ENCODE data around the gene JUND. TPM values are rescaled to one million over a fixed set of nuclear protein-coding genes. Genes with fewer than 3 reads are reported as not detected.

Gene JUND
- total and polyA plus RNA-seq, 2 experiments from 2014 or later, result 40.0 to 181 TPM

DNA sequence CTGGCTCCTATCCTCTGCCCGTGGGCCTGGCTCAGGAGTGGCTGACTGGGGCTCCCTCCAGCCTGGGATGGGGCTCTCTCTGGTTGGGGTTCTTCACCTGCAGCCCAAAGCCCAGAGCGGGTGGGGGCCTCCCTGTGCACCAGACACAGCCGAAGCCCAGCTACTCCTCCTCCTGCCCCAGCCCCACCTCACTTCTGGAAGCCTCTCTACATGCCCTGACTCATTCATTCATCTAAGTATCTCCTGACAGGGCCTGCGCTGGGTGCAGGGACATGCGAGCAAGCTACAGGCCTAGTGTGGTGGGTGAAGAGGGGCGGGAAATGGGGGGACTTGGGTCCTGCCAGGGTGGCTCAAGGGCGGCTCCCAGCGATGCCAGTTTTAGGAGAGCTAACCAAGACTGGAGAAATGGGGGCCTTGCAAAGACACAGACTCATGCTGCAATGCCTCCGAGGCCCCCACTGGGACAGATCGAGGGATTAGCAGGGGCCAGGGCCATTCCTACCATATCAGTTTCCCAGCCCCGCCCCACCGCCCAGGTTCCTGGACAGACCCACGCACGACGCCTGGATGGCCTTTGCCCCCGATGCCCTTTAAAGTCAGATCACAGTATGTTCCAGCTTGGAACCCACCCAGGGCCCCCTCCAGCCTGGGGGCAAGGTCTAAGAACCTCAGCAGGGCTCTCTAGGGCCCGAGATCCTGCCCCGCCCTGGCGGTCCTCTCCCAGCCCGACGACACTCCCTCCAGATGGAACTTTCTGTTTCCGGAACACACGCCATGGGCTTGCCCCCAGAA, 28.9 kb upstream of the JUND start (continued):
- TF ChIP-seq, protein P1, sequence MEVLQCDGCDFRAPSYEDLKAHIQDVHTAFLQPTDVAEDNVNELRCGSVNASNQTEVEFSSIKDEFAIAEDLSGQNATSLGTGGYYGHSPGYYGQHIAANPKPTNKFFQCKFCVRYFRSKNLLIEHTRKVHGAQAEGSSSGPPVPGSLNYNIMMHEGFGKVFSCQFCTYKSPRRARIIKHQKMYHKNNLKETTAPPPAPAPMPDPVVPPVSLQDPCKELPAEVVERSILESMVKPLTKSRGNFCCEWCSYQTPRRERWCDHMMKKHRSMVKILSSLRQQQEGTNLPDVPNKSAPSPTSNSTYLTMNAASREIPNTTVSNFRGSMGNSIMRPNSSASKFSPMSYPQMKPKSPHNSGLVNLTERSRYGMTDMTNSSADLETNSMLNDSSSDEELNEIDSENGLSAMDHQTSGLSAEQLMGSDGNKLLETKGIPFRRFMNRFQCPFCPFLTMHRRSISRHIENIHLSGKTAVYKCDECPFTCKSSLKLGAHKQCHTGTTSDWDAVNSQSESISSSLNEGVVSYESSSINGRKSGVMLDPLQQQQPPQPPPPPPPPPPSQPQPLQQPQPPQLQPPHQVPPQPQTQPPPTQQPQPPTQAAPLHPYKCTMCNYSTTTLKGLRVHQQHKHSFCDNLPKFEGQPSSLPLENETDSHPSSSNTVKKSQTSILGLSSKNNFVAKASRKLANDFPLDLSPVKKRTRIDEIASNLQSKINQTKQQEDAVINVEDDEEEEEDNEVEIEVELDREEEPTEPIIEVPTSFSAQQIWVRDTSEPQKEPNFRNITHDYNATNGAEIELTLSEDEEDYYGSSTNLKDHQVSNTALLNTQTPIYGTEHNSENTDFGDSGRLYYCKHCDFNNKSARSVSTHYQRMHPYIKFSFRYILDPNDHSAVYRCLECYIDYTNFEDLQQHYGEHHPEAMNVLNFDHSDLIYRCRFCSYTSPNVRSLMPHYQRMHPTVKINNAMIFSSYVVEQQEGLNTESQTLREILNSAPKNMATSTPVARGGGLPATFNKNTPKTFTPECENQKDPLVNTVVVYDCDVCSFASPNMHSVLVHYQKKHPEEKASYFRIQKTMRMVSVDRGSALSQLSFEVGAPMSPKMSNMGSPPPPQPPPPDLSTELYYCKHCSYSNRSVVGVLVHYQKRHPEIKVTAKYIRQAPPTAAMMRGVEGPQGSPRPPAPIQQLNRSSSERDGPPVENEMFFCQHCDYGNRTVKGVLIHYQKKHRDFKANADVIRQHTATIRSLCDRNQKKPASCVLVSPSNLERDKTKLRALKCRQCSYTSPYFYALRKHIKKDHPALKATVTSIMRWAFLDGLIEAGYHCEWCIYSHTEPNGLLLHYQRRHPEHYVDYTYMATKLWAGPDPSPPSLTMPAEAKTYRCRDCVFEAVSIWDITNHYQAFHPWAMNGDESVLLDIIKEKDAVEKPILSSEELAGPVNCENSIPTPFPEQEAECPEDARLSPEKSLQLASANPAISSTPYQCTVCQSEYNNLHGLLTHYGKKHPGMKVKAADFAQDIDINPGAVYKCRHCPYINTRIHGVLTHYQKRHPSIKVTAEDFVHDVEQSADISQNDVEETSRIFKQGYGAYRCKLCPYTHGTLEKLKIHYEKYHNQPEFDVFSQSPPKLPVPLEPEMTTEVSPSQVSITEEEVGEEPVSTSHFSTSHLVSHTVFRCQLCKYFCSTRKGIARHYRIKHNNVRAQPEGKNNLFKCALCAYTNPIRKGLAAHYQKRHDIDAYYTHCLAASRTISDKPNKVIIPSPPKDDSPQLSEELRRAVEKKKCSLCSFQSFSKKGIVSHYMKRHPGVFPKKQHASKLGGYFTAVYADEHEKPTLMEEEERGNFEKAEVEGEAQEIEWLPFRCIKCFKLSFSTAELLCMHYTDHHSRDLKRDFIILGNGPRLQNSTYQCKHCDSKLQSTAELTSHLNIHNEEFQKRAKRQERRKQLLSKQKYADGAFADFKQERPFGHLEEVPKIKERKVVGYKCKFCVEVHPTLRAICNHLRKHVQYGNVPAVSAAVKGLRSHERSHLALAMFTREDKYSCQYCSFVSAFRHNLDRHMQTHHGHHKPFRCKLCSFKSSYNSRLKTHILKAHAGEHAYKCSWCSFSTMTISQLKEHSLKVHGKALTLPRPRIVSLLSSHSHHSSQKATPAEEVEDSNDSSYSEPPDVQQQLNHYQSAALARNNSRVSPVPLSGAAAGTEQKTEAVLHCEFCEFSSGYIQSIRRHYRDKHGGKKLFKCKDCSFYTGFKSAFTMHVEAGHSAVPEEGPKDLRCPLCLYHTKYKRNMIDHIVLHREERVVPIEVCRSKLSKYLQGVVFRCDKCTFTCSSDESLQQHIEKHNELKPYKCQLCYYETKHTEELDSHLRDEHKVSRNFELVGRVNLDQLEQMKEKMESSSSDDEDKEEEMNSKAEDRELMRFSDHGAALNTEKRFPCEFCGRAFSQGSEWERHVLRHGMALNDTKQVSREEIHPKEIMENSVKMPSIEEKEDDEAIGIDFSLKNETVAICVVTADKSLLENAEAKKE (CRISPR knock-in tag; IDR thresholded peaks at IDR 0.05), result no peak
- no peak for TF ChIP-seq POLR2AphosphoS5 (IDR thresholded peaks at IDR 0.05; ENCODE audit: low read depth)

DNA sequence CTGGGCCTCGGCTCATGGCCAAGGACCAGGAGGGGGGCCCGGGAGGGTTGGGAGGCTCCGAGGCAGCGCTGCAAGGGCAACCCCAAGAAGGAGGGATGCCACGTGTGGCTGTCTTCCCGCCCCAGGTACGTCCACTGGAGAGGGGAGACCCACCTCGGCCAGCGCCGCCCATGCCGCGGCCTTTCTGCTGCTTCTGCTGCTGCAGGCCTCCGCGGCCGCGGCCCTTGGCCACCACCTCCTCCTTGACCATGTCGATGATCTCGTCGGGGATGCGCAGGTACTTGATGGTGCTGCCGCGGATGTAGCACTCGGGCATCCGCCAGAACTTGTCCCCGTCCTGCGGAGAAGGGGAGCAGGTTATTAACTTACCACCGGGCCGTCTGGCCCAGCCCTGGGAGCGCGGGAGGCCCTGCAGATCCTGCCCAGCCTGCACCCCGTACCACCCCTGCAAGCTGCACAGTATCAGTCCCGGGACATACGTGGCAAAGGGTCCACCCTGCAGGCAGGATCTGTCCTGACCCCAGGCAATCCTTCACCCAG, 28.2 kb upstream of the JUND start:
- H3K27me3 Mint-ChIP-seq (ENCODE audit: insufficient read depth, low read depth, poor library complexity), result peaks cover 12% of the 10 kb centered on the region
- no peaks in the 10 kb centered on the region for H3K9me2 ChIP-seq (ENCODE audit: insufficient read depth)
- H3K4me1 ChIP-seq (ENCODE audit: insufficient read depth), result peaks cover 18% of the 10 kb centered on the region
- ATAC-seq (no peak), DNase-seq (ENCODE audit: low spot score) (no peak)
- no peak overlapping the region for H3K4me3 Mint-ChIP-seq
- peaks cover 52% of the 10 kb centered on the region for H3K36me3 Mint-ChIP-seq (ENCODE audit: low read depth)
- H4K20me1 ChIP-seq (replicated peaks; ENCODE audit: insufficient read depth), result peaks cover 4% of the 10 kb centered on the region
- H3K27ac Mint-ChIP-seq, result no peak overlapping the region
- no peaks in the 10 kb centered on the region for H3K27me3 ChIP-seq (ENCODE audit: insufficient read depth)
- H2AFZ ChIP-seq, result no peak overlapping the region
- H3K9me3 Mint-ChIP-seq, result no peaks in the 10 kb centered on the region
- H3K4me1 Mint-ChIP-seq, result peaks cover 21% of the 10 kb centered on the region
- H3K4me2 ChIP-seq, result no peak overlapping the region
- H3F3A ChIP-seq (replicated peaks; ENCODE audit: low read depth), result peaks cover 25% of the 10 kb centered on the region
- no peak overlapping the region for H3K4me3 ChIP-seq
- 0 out of 2 replicates have a peak, but pooled peaks cover 8% of the 10 kb centered on the region for H3K79me2 ChIP-seq (replicated peaks; ENCODE audit: insufficient read depth)
- H3K27ac ChIP-seq (ENCODE audit: low read depth), result 0 out of 2 replicates have a peak overlapping the region, but pooled peaks have one; percentile 26
- H3K36me3 ChIP-seq (ENCODE audit: insufficient read depth), result peaks cover 17% of the 10 kb centered on the region; the same call in 1 of the 2 replicates
- no peak for TF ChIP-seq NANOG (IDR thresholded peaks at IDR 0.05; ENCODE audit: borderline replicate concordance)
- TF ChIP-seq, protein P2, sequence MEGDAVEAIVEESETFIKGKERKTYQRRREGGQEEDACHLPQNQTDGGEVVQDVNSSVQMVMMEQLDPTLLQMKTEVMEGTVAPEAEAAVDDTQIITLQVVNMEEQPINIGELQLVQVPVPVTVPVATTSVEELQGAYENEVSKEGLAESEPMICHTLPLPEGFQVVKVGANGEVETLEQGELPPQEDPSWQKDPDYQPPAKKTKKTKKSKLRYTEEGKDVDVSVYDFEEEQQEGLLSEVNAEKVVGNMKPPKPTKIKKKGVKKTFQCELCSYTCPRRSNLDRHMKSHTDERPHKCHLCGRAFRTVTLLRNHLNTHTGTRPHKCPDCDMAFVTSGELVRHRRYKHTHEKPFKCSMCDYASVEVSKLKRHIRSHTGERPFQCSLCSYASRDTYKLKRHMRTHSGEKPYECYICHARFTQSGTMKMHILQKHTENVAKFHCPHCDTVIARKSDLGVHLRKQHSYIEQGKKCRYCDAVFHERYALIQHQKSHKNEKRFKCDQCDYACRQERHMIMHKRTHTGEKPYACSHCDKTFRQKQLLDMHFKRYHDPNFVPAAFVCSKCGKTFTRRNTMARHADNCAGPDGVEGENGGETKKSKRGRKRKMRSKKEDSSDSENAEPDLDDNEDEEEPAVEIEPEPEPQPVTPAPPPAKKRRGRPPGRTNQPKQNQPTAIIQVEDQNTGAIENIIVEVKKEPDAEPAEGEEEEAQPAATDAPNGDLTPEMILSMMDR (conservative IDR thresholded peaks at IDR 0.05; ENCODE audit: low read depth in 2 of 2), result no peak
- TF ChIP-seq CREB1 (CRISPR knock-in tag; IDR thresholded peaks at IDR 0.05; ENCODE audit: low read depth), result no peak
- TF ChIP-seq, protein P3, sequence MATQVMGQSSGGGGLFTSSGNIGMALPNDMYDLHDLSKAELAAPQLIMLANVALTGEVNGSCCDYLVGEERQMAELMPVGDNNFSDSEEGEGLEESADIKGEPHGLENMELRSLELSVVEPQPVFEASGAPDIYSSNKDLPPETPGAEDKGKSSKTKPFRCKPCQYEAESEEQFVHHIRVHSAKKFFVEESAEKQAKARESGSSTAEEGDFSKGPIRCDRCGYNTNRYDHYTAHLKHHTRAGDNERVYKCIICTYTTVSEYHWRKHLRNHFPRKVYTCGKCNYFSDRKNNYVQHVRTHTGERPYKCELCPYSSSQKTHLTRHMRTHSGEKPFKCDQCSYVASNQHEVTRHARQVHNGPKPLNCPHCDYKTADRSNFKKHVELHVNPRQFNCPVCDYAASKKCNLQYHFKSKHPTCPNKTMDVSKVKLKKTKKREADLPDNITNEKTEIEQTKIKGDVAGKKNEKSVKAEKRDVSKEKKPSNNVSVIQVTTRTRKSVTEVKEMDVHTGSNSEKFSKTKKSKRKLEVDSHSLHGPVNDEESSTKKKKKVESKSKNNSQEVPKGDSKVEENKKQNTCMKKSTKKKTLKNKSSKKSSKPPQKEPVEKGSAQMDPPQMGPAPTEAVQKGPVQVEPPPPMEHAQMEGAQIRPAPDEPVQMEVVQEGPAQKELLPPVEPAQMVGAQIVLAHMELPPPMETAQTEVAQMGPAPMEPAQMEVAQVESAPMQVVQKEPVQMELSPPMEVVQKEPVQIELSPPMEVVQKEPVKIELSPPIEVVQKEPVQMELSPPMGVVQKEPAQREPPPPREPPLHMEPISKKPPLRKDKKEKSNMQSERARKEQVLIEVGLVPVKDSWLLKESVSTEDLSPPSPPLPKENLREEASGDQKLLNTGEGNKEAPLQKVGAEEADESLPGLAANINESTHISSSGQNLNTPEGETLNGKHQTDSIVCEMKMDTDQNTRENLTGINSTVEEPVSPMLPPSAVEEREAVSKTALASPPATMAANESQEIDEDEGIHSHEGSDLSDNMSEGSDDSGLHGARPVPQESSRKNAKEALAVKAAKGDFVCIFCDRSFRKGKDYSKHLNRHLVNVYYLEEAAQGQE (IDR thresholded peaks at IDR 0.05; ENCODE audit: unreplicated experiment), result no peak
- TF ChIP-seq EZH2phosphoT487 (IDR thresholded peaks at IDR 0.05; ENCODE audit: unreplicated experiment), result no peak
- no peak for TF ChIP-seq ZNF114 (CRISPR knock-in tag; IDR thresholded peaks at IDR 0.05)
